ENCODE measurements around the gene DENND1A.

GRCh38 chr9:123375469-123376132 is 554.3 kb downstream of the DENND1A start:
- TF ChIP-seq CTCF (IDR thresholded peaks at IDR 0.05) = no peak
- TF ChIP-seq POLR2A (IDR thresholded peaks at IDR 0.05) = no peak
